ENCODE data around the gene KCNT2.
"Not testable (repeated sequence)": the region's sequence is repeated elsewhere in the genome, so short reads cannot be mapped to it uniquely, and the experiment has no call there.

Gene KCNT2

GRCh38 chr1:196590012-196590708 is 18.1 kb downstream of the KCNT2 start:
- DNase-seq (ENCODE audit: low read depth), result no peak

- no peak for DNase-seq (ENCODE audit: low read depth)
Measured at GRCh38 chr1:196584696-196585095, 23.5 kb downstream of the KCNT2 start.

- no peak for DNase-seq (ENCODE audit: low read depth)
Measured at GRCh38 chr1:196577386-196577785, 30.9 kb downstream of the KCNT2 start.

GRCh38 chr1:196573226-196573625 is 35.0 kb downstream of the KCNT2 start:
- DNase-seq (ENCODE audit: low read depth), result no peak

GRCh38 chr1:196567238-196567637 is 41.0 kb downstream of the KCNT2 start:
- no peak for DNase-seq (ENCODE audit: low read depth)

- DNase-seq (ENCODE audit: low read depth), result no peak
Measured at GRCh38 chr1:196563768-196564167, 44.5 kb downstream of the KCNT2 start.

- no peak for DNase-seq (ENCODE audit: low read depth)
Measured at GRCh38 chr1:196559314-196559713, 48.9 kb downstream of the KCNT2 start.

GRCh38 chr1:196558411-196558810 is 49.8 kb downstream of the KCNT2 start:
- no peak for DNase-seq (ENCODE audit: low read depth)

GRCh38 chr1:196557797-196558196 is 50.4 kb downstream of the KCNT2 start:
- DNase-seq (ENCODE audit: low read depth), result no peak

GRCh38 chr1:196550731-196551130 is 57.5 kb downstream of the KCNT2 start:
- DNase-seq (ENCODE audit: low read depth), result no peak

- no peak for DNase-seq (ENCODE audit: low read depth)
Measured at GRCh38 chr1:196546272-196547111, 61.7 kb downstream of the KCNT2 start.

GRCh38 chr1:196545222-196545621 is 63.0 kb downstream of the KCNT2 start:
- DNase-seq (ENCODE audit: low read depth), result no peak

- DNase-seq (ENCODE audit: low read depth), result no peak
Measured at GRCh38 chr1:196544617-196545016, 63.6 kb downstream of the KCNT2 start.

- no peak for DNase-seq (ENCODE audit: low read depth)
Measured at GRCh38 chr1:196543833-196544232, 64.4 kb downstream of the KCNT2 start.

- DNase-seq (ENCODE audit: low read depth), result no peak
Measured at GRCh38 chr1:196538473-196538872, 69.8 kb downstream of the KCNT2 start.

- no peak for DNase-seq (ENCODE audit: low read depth)
Measured at GRCh38 chr1:196535727-196536126, 72.5 kb downstream of the KCNT2 start.

- no peak for DNase-seq (ENCODE audit: low read depth)
Measured at GRCh38 chr1:196531737-196532524, 76.3 kb downstream of the KCNT2 start.

- DNase-seq (ENCODE audit: low read depth), result no peak
Measured at GRCh38 chr1:196527919-196528318, 80.3 kb downstream of the KCNT2 start.

GRCh38 chr1:196522574-196523345 is 85.5 kb downstream of the KCNT2 start:
- not testable (repeated sequence) for DNase-seq (ENCODE audit: low read depth)

- no peak for DNase-seq (ENCODE audit: low read depth)
Measured at GRCh38 chr1:196517193-196517592, 91.0 kb downstream of the KCNT2 start.

- DNase-seq (ENCODE audit: low read depth), result no peak
Measured at GRCh38 chr1:196516373-196516772, 91.9 kb downstream of the KCNT2 start.

GRCh38 chr1:196515904-196516303 is 92.3 kb downstream of the KCNT2 start:
- no peak for DNase-seq (ENCODE audit: low read depth)

Measured in HS-27A (cell line).